Omental fat pad (tissue), 4 donors: Measurements from ENCODE around the gene COL9A3. TPM values are rescaled to one million over a fixed set of nuclear protein-coding genes. Genes with fewer than 3 reads are reported as not detected.

Experiments
- ATAC-seq: fragments of 150-250 bp; one replicate; pipeline ENCODE4 v1.9.1; 2016; ENCODE audit warnings: mild to moderate bottlenecking, moderate library complexity; ENCODE audit not compliant: low FRiP score
- DNase-seq: peaks from one replicate; pipeline ENCODE4 v3.0.0-alpha.2; 2019; ENCODE audit warnings: low spot score
- CTCF ChIP-seq, 3 donors: fragments of 450-650 bp; IDR thresholded peaks; one replicate each; pipeline ENCODE4 v1.5.1; 2016 to 2017; ENCODE audit warnings: antibody characterized with exemption in 3 of 3, mild to moderate bottlenecking in 3 of 3, moderate library complexity in 2 of 3
- total RNA-seq, 4 donors: library from RNA; depleted of rRNA; stranded (reverse); fragments of >200 nt; gene quantifications; one replicate each; pipeline ENCODE4 v1.1.0, GENCODE V29; 2016

Gene COL9A3
- total RNA-seq, 4 donors from 2014 or later: 2.3 to 6.3 (median 3.6) TPM

- no peak for TF ChIP-seq CTCF (IDR thresholded peaks at IDR 0.05)
- DNase-seq (no peak), ATAC-seq (no peak)
Measured at GRCh38 chr20:62854121-62854520, 37.3 kb downstream of the COL9A3 start.

GRCh38 chr20:62855120-62855519, 38.3 kb downstream of the COL9A3 start:
- no peak for TF ChIP-seq CTCF (IDR thresholded peaks at IDR 0.05)
- ATAC-seq (no peak), DNase-seq (no peak)

- TF ChIP-seq CTCF (IDR thresholded peaks at IDR 0.05): no peak
- no peak for ATAC-seq
- no peak for DNase-seq
Measured at GRCh38 chr20:62856931-62857619, 40.2 kb downstream of the COL9A3 start.

- ATAC-seq: no peak
- no peak for TF ChIP-seq CTCF (IDR thresholded peaks at IDR 0.05)
- DNase-seq: no peak
Measured at GRCh38 chr20:62858058-62858830, 41.4 kb downstream of the COL9A3 start.

GRCh38 chr20:62859721-62860120, 42.9 kb downstream of the COL9A3 start:
- ATAC-seq (no peak), DNase-seq (no peak)
- TF ChIP-seq CTCF (IDR thresholded peaks at IDR 0.05): no peak

GRCh38 chr20:62860391-62860923, 43.6 kb downstream of the COL9A3 start:
- no peak for TF ChIP-seq CTCF (IDR thresholded peaks at IDR 0.05)
- no peak for DNase-seq
- ATAC-seq: no peak
